NCI-H1417 treated with DMSO at 0.1 percent for 48 hours (cell line): Measurements from ENCODE around the gene GPR39.
"Not testable (repeated sequence)": the region's sequence is repeated elsewhere in the genome, so short reads cannot be mapped to it uniquely, and the experiment has no call there.

Source experiments
- DNase-seq: peaks from one replicate; lab custom pipeline; 2025; lab: John Stamatoyannopoulos, UW

GPR39 gene

GRCh38 chr2:132497591-132497990, 81.0 kb downstream of the GPR39 start:
- no peak for DNase-seq

- no peak for DNase-seq
Measured at GRCh38 chr2:132503701-132504100, 87.1 kb downstream of the GPR39 start.

DNA sequence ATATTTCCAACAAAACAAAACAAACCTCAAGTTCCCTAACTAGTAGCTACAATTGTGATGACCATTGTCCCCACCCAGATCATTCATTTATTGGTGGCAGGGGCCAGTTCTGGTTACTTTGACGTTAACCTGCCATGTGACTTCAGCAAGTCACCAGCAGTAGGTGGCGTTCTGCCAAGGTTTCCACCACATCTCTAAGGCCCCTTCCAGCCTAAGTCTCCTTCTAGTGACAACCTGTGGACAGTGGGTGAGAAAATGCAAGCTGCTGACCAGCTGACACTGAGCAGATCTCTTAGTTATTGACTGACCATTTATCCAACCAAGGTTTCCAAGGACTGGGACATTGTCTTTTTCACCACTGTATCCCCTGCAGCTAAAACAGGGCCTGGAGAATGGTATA, 98.4 kb downstream of the GPR39 start:
- DNase-seq: no peak

DNA sequence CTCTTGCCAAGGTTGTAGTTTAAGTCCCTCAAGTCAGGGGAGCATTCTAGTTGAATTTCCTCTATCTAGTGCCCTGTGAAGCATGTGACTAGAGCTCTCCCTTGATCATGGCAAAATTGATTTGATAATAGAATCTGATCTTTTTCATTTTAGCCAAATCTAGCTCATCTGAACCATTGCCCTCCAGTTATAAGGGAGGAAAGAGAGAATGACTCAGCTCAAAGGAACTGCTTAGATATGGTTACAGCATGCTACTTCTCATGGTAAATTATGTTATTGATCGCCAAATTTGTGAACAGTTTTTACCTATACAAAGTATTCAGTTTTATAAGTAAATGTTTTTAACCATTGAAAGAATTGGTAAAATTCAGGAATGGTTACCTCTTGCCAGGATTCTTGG, 100.8 kb downstream of the GPR39 start:
- no peak for DNase-seq

DNA sequence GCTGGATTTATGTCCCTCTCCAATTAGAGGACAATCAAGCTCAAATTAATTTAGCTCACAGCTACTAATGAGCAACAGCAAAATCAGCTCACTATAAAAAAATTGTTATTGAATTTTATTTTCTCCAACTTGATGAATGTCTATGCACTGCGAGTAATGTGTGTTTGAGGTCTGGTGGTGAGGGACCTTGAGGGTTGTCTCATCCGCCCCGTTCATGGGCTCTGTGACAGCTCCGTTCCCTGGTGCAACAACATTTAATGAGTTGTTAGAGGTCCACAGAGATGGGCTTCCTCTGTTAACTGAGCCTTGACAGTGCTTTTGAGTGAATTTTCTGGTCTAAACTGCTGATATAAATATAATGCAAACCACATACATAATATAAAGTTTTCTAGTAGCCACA, 101.7 kb downstream of the GPR39 start:
- DNase-seq: no peak

GRCh38 chr2:132519566-132519965, 103.0 kb downstream of the GPR39 start:
- DNase-seq: no peak

- no peak for DNase-seq
Measured at GRCh38 chr2:132521341-132521740, 104.7 kb downstream of the GPR39 start.

DNA sequence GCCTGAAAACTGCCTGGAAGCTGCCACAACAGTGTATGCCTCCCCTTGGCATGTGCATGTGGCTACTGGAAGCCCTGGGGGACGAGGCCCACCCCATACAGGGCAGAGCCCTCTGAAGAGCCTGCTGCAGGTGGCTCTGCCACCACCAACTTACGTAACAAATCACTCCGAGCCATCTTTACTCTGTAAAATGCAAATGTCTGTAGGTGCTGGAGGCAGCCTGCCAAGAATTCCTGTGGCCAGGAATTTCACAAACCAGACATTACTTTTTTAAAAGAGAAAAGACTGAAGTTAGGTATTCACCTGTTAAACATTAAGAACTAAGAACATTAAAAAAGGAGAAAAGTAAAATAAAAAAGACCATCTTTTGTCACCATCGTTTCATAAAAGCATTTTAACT, 106.3 kb downstream of the GPR39 start:
- DNase-seq: no peak

DNA sequence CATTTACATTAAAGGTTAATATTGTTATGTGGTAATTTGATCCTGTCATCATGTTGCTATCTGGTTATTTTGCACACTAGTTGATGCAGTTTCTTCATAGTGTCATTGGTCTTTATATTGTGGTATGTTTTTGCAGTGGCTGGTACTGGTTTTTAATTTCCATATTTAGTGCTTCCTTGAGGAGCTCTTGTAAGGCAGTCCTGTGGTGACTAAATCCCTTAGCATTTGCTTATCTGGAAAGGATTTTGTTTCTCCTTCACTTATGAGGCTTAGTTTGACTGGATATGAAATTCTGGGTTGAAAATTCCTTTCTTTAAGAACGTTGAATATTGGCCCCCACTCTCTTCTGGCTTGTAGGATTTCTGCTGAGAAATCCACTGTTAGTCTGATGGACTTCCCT, 120.5 kb downstream of the GPR39 start:
- DNase-seq: not testable (repeated sequence)

GRCh38 chr2:132538331-132538855, 121.8 kb downstream of the GPR39 start:
- DNase-seq: no peak

DNA sequence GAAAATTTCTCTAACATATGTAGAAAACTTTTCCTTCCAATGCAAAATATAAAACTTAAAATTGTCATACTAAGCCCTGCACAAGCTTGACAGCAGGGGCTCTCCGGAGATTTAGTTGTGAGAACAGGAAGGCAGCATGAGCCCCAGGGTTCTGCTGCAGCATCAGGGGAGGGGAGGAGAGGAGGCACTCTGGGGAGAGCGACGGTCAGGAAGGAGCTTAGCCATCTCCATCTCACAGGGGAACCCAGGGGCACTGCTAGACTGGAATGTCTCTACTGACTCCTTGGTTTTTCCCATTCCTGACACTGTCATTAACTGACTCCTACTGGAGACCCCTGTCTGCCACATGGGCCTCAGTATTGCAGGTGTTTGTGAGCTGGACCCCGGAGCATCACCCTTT, 123.6 kb downstream of the GPR39 start:
- DNase-seq: no peak

DNA sequence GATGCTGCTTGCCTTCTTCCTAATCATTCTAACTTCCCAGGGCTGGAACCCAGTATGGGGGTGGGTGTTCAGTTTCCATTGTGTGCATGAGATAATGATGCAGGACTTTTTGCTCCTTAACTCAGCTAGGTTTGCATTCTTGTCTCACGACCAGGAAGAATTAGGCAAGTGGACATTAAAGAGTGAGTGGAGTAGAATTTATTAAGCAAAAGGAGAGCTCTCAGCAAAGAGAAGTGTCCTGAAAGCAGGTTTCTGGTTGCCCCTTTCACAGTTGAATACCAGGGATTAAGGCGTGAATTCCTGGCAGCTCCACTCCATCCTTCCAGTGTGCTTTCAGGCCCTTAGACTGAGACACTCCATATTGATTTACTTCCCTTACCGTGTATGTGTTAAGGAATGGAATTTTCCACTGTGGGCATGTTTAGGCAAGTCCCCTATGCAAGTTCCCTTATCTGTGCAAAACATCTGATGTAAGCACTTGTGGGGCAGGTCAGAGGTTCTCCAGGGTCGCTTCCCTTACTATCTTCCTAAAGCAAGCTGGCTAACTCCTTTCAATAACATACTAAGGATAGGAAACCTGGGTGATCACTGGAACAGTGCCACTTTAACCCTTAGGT, 126.5 kb downstream of the GPR39 start:
- DNase-seq: no peak

- no peak for DNase-seq
Measured at GRCh38 chr2:132544006-132544630, 127.5 kb downstream of the GPR39 start.

GRCh38 chr2:132547090-132547687, 130.6 kb downstream of the GPR39 start:
- DNase-seq: no peak

DNA sequence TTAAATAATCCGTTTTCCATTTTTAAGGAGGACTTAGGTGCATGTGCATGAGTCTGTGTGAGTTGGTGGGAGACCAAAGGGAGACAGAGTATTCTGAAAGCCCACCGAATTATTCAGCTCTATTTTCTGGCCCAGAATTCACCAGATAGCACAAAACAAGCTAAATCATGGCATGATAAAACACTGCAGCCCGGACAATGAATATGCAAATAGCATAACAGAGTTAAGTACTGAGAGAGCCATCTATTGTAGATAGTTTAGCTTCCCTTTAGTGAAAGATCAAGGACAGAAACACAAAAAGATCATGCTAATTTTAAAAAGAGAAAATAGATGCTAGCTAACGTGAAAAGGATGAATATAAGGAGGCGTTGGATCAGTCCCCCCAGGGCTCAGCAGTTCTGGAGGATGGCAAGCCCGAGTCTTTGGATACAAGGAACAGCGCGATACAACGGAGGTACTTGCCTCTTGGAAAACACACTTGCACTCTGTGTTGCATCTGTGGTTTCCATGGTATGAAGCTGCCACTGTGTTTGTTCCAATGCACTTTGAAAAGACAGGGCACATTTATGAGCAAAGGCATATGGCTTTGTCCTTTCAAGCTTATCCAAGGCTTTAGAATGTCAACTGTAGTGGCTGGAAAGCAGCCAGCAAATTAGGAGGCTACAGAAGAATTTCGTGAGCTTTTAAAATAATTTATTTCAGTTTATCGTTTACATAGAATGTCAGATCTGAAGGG, 133.5 kb downstream of the GPR39 start:
- no peak for DNase-seq

DNA sequence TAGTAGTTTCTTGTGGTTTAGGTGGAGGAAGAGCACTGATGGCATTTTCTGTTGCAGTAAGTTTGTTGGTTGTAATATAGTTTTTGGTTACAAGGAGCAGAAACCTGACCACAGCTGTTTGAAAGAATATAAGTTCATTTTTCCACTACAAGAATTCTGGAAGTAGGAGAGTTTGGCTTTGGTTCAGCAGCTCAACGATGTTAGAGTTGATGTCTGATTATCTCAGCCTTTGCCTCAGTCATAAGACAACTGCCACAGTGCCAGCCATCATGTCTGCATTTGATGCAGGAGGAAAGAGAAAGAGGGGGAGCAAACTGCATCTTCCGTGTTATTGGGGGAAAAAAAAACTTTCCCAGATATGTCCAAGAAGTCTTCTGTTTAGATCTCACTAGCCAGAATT, 134.3 kb downstream of the GPR39 start:
- no peak for DNase-seq

DNA sequence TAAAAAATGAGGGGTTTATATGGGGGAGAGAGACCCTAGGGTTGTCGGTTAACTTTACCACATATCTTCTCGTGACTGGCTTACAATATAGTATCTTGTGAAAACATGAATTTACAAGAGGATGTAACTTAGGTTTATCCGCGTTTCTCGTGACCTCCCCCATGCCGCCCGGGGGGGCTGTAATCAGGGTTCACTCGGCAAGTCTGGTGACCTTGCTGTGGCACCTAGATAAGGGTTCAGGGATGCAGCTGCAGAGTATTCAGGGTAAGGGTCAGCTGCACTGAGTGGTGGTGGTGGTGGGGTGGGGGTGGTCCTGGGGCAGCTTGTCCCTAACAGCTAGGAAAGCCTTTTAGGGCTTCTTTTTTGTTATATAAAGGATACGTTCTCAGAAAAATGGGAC, 141.1 kb downstream of the GPR39 start:
- DNase-seq: no peak

DNA sequence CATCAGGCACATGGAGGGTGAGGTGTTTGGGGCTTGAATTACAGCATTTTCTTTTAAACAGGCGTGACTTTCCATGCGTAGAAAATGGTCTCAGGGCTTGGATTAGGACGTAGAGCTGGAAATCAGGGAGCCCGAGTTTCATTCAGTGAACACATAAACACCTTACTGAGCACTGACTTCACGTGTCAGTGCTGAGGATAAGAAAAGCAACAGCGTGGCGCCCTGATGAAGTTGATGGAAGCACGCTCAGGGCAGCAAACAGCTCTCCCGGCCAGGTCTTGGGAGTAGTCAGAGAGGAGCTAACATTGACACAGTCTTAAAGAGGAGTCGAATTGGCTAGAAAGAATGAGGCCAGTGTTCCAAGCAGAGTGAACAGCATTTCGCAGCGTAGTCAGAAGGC, 142.7 kb downstream of the GPR39 start:
- DNase-seq: no peak

DNA sequence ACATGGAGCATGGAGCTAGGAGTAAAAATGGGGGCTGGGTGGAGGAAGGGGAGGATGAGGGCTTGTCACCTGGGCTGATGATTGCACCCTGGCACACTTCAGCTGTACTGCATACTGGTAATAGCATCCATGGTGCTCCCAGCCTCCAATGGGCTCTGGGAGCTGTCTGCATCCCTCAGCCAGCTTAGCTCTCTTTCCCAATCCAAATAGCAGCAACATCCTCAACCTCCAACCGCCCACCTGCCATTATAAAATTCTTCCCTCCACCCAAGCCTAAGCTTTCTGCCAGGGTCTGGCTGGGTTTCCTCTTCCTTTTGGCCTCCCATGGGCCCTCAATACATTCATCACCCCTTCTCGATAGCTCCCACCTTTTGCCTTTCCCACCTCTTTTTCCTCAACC, 143.3 kb downstream of the GPR39 start:
- DNase-seq: no peak

- DNase-seq: no peak
Measured at GRCh38 chr2:132560562-132560961, 144.0 kb downstream of the GPR39 start.

GRCh38 chr2:132562245-132562644, 145.6 kb downstream of the GPR39 start:
- no peak for DNase-seq

GRCh38 chr2:132564065-132564464, 147.5 kb downstream of the GPR39 start:
- DNase-seq: no peak

- no peak for DNase-seq
Measured at GRCh38 chr2:132566379-132566778, 149.8 kb downstream of the GPR39 start.
